GM21737 (cell line): ENCODE results near the gene SIGLEC6.
"Not testable (repeated sequence)": the region's sequence is repeated elsewhere in the genome, so short reads cannot be mapped to it uniquely, and the experiment has no call there.

Experiments used
- ATAC-seq: cut with Tn5 transposase; IDR thresholded peaks from one replicate; pipeline ENCODE4 v1.9.1; 2021; ENCODE audit warnings: mild to moderate bottlenecking, moderate library complexity; ENCODE audit not compliant: unreplicated experiment

The SIGLEC6 gene

DNA sequence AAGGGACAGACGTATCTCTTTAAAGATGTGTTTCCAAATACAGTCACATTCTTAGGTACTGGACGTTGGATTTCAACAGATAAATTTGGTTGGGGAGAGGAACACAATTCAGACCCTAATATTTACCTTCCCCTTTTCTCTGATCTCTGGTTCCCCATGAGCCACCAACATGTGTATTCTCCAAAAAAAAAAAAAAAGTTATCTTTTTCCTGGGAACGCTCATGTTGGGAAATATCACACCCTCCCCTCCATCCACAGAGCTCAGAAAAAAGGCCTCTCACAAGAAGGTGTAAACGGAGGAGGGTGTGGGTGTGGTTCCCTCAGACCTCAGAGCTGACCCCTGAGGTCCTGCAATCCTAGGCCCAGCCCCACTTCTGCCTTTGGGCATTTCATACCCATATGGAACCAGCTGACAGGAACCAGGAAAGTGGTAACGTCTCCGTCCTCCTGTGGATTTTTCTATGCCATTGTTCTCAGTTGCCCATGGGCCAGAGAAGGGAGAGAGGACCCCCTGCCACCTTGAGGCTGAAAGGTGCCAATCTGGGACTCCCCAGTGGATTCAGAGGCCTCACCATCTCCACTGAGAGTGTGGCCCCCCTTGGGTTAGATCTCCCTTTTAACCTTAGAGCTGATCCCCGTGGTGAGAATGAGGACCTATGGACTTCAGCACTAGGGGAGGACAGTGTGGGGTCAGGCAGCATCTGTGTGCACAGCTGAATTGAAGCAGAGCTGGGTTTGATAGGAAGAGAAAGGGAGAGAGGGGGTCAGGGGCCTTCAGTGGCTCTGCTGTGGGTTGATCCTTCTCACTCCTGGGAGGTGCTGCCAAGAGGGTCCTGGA is 21.4 kb downstream of the SIGLEC6 start:
- no peak for ATAC-seq

DNA sequence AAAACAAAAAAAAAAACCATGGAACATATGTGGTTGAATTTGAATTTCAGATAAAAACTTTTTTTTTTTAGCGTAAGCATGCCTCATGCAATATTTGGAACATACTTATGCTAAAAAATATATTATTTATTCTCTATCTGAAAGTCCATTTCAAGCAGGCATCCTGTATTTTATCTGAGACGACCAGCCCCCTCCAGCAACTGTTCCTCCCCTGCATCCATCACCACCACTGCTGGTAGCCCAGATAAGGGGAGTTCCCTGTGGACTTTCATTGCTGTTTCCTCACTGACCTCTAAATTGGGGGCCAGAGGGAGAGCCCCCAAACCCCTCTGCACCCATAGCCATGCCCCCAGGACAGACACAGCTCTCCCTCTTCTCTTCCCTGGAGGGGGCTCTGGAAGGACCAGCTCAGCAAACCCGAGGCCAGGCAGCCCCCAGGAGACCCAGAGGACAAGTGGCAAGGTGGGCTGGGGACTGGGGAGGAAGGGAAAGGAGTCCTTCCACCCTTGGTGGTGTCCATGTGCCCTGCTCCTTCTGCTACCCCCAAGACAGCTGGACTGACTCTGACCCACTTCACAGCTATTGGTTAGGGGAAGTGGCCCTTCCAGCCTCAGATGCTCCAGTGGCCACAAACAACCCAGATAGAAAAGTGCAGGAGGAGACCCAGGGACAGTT is 23.3 kb downstream of the SIGLEC6 start:
- ATAC-seq: no peak

DNA sequence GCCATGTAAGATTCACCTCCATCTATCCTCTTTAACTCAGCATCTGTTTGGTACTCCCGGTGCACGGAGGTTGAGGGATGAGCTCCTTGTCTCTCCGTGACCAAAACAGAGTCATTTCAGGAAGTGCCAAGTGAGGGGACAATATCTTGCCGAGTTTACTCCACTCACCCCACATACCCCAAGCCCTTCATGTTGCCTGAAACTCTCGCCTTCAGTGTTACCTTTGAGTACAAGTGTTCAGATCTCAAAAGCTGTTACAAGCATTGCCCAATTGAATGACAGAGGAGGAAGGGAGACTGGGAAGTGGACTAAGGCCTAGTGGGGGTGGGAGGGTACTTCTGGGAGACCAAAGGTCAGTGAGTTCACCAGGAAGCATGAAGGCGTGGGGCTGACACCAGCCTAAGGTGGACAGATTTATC is 23.8 kb downstream of the SIGLEC6 start:
- ATAC-seq: no peak

DNA sequence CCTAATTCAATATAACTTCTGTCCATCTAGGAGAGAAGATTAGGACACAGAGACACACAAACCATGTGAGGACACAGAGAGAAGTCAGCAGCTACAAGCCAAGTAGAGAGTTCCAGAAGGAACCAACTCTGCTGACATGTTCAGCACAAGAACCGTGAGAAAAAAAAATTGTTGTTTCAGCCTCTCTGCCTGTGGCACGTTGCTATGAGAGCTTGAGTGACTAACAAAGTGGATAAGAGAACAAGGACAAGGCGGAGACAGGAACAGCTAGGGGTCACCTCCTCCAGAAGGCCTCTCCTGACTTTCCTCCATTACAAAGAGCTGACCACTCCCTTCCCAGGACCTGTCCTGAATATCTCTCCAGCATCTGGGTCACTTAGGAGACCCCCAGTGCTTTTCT is 24.3 kb downstream of the SIGLEC6 start:
- no peak for ATAC-seq

DNA sequence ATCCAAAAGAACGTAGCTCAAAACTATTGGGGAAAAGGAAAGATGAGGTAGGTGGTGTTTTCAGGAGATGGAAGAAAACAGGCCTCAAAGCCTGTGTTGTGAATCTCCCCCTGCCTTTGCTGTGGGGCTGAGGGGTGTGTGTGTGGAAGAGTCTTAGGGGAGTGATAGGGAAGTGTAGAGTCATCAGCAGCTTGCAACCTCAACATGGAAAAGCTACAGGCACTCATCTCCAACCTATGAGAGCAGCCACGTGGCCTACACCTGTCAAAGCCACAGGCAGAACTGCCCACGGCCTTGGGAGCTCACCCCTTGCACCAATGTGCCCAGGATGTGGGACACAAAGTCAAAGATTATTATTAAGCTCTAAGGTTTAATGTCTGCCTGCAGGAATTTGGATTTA is 25.6 kb downstream of the SIGLEC6 start:
- ATAC-seq: no peak

DNA sequence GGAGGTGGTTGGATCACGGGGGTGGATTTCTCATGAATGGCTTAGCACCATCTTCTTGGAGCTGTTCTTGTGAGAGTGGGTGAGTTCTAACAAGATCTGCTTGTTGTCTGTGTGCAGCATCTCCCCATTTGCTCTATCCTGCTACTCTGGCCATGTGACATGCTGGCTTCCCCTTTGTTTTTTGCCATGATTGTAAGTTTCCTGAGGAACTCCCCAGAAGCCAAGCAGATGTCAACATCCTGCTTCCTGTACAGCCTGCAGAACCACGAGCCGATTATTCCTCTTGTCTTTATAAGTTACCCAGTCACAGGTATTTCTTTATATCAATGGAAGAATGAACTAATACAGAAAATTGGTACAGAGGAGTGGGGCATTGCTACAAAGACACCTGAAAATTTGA is 27.6 kb downstream of the SIGLEC6 start:
- ATAC-seq: no peak

DNA sequence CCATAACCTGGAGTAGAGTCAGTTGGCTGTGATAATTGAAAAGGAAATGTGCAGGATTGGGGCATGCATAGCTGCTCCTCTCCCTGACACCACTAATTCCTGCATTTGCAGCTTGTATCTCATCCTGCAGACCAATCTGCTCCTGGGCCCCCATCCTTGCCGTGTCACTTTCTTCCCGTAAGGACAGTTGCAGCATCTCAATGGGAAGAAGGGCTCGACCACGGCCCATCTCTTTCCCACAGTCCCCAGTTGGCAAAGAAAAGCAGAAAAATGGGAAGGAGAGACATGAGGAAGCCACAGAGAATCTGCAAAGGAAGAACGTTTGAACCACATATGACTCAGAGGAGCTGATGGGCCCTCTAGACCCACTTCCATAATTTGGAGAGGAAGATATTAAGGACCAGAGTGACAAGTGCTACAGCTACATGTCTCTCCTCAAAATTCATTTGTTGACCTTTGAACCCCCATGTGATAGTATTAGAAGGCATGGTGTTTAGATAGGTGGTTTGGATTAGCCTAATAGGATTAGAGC is 28.1 kb downstream of the SIGLEC6 start:
- ATAC-seq: no peak

DNA sequence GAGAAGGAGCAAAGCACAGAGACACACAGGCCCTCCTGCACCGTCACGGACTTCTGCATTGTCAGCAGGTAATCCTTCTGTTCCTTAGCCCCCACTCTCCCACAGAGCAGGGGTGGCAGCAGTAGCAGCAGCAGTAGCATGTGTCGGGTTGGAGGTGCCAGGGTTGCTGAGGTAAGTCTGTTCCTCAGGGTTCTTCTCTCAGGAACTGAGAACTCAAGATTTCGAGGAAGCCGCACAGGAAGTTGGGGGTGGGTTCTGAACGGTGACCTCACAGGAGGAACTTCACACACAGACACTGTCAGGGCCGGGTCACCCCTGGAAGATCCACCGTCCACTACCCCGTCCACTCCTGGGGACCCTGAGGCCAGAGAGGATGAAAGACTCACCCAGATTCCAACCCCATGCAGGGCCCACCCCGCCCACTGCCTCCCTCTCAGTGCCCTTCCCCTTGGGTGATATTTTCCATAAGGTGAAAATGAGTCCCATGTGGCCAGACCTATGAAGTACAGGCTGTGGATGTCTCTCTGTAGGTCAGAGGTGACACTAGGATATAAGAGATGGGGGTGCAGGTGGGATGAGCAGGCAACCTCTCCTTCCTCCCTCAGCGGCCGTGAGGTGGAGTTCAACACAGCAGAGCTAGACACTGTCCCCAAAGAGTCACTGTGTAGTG is 29.7 kb downstream of the SIGLEC6 start, which contains the start of gene SIGLEC12:
SIGLEC12 (minus strand) TSS at position 207 of the 670 bp plus-strand sequence; CDS start at position 140, 67 bp downstream.
- no peak for ATAC-seq

DNA sequence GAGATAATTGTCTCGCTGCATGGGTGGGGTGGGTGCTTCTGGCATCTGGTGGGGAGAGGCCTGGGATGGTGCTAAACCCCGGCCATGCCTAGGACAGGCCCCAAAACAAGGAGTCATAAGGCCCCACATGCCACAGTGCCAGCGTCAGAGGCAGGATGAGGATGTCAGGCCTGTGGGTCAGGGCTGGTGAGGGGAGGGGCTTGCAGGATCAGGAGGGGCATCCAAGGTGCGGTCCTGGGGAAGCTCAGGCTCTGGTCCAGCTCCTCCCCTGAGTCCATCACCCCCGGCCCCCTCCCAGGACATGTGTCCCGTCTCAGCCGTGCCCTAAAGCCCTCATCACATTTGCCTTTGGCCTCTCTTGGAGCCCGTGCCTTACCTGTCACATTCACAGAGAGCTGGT is 30.5 kb downstream of the SIGLEC6 start:
- not testable (repeated sequence) for ATAC-seq

DNA sequence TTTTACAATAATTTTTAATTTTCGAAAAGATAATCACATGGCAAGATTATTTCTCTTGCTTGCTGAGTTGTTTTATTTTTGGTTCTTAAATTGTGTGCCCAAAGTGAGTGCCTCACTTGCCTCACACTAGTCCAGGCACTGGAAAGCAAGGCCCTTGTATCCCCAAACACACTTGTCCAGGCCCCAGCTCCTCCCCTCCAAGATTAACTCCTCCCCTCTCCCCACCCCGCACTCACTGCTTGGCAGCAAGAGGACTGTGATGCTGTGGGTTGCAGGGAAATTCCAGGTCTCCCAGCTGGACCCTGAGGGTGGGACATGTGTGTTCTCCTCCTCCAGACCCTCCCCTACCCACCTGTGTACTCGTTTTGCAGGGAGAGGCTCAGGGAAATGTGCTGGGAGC is 33.8 kb downstream of the SIGLEC6 start:
- ATAC-seq: no peak

DNA sequence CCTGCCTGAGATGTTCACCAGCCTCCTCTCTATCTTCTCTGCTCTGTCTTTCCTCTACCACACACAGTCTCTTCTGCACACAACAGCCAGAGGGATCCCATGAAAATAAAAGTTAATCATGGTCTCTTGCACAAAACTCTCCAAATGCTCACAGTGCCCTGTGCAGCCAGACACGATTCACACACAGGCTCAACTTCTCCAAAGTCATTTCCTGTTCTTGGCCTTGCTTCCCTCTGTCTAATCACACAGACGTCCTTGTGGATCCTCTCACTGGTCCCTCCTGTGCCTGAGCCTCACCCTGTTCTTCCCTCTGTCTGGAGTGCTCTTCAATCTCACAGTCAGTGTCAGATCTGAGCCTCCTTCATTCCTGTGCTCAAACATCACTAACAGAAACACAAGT is 37.7 kb downstream of the SIGLEC6 start:
- no peak for ATAC-seq

DNA sequence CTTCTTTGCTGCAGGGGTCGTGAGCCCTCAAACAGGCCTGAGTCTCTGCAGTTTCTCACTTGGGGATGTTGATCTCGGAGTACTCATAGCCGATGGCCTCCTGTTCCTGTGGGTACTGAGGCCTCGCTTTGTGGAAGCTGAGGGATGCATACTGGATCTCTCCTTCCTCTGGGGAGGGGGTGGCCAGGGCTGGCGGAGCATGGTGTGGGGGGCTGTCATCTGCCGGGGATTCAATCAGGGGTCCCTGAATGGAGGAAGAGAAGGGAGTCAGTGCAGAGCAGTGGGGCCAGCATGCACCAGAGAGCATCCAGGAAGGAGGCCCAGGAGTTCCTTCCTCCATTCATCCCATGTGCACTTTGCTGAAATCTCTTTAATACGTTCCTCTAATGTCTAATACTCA is 39.9 kb downstream of the SIGLEC6 start:
- ATAC-seq: no peak

DNA sequence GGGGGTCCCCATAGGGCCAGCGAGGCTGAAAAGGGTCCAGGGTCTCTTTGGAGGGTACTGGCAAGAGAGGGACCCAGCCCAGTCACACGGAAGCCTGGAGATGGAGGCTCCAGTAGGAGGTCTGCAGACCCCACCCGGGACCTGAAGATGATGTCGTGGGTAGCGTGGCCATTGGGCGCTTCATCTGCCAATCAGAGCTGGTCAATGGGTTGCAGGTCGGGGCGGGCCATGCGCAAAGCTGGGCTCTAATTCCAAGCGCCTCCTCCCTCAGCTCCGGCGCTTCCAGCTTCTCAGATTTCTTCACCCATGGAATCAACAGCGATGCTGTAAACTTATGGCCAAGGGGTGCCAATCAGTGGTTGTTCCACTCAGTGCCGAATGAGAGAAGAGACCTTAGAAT is 40.8 kb downstream of the SIGLEC6 start:
- no peak for ATAC-seq

DNA sequence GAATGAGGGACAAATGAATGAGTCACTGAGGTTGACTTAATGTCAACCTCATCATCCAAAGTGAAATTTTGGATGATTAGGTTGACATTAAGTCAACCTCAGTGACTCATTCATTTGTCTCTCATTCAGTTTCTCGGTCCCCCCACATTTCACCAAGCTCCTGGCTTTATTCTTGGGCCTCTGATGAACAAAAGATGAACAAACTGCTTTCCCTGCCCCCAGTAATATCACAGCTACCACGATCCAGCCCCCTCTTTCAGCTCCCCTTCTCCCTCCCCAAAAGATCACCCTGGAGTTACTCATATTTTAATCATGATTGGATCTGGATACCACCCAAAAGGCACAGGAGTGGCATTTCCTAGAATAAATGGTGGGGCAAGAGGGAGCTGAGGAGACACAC is 42.4 kb downstream of the SIGLEC6 start:
- no peak for ATAC-seq

DNA sequence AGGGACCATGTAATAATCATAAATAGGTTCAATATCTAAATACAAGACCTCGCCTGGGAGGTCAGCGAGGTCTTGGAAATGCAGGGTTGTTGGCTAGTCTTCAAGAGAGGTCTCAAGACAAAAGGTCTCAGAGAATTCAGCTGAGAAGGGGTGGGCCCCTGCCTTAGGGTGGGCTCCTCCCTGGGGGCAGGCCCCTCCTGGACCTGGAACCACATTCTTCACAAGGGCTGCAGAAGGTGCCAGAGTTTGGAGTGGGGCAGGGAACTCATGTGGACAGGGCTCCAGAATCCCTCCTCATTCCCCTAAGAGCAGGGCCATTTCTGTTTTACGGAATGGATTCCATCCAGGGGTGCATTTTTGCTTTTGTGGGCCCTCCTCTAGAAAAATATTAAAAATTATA is 43.0 kb downstream of the SIGLEC6 start:
- no peak for ATAC-seq

DNA sequence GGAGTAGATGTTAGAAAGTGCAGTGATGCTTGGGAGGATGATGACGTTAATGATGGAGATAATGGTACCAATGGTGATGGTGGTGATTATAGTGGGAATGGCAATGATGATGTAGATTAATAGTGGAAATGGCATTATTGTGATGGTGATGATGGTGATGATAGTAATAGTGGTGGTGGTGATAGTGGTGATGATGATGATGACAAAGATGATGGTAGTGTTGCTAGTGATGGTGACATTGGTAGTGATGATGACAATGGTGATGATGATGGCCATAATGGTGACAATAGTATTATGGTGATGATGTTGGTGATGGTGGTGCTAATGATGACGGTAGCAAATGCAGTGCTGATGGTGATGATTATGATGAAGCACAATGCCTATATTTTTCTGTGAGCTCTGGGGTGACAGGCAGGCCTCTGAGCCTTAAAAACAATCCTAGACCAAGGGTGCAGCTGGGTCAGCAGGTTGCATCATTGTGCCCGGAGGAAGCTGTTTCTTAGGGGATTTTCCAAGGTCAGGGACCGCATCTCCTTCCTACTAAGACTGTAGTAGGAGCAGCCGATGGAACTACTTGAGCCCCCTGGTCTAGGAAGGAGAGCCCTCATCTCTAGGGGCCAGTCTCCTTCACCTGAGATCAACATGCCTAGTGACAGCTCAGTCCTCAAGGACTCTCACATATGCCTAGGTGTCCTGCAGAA is 45.4 kb downstream of the SIGLEC6 start:
- ATAC-seq: no peak

DNA sequence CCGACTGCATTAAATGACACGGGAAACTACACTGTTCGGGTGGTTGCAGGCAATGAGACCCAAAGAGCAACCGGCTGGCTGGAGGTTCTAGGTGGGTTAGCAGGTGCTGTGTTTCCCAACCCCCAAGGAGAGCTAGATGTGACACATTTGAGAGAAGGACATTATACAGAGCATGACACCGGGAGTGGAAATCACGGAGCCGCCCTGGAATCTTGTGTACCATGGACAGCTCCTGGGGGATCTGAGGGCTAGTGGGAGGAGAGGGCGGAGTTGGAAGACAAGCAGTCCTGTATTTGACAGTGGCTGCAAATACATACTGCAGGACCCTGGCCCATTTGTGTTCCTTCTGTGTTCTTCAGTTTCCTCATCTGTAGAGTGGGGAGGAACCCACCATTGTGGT is 50.9 kb downstream of the SIGLEC6 start:
- ATAC-seq: no peak

DNA sequence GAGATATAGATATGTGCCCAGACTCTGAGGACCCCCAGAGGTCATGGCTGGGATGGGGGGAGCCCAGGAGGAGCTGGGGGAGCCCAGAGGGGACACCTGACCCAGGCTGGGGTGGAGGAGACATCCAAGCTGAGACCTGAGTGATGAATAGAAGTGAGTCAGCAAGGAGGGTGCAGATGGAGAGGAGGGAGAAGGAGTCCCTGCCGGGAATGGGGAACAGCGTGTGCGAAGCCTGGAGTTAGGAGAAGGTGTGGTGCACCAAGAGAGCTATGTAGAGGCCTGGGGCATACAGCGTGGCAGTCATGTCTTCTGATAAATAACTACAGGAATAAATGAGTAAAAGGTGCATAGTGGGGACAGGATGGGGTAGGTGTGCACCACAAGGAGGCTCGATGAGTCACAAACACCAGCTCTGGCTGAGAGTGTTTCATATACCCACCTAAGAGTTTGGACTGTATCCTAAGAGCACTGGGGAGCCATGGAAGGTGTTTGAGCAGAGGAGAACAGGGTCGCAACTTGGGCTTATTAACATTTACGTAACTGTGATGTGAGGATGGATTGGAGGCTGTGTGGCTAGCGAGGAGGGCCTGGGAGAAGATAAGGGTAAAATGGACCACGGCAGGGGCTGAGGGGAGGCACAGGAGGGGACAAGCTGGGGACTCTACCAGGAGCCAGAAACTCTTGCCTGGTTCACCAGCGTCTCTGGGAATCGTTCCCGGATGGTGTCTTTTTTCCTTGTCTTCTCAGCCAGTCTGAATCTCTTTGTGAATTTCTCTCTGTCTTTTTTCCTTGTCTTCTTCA is 51.7 kb downstream of the SIGLEC6 start:
- no peak for ATAC-seq

DNA sequence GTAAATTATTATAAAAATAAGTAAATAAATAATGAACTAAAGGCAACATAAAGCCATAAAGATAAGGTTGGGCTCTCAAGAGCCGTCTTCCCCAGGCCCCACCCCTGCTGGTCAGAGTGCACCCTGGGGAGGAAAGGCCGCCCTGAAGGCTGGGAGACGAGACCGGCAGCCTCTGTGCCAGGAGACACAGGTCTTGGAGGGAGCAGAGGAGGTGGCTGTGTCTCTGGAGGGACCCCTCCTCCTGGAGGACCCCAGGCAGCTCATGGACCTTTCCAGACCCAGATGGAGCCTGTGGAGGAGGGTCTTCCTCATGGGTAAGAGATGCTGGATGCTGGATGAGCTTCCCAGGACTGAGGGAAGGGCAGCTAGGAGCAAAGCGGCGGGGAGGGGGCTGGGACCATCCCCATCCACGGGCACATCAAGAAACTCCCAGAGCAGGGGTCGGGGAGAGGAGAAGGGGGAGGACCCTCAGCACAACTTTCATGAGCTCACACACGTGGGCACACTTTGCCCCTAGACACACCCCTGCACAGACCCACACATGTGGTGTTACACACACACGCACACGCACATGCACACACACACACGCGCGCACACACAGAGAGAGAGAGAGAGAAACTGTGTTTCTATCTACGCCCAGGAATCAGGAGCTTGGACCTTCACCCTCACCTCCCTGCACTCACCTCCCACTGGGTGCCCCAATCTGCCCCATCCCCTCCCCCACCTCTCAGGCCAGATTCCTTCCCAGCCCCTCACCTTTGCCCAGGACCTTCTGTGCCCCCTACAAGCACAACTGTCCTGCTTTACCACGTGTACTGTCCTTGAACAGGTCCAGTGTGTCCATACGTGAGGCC is 52.9 kb downstream of the SIGLEC6 start, which contains the start of gene CEACAM18:
CEACAM18 (plus strand) TSS at position 159 of the 854 bp plus-strand sequence.
- ATAC-seq: no peak
